Nucleus accumbens (tissue), 56 donors: ENCODE measurements around the gene CAPN11.
"Not testable (repeated sequence)": the region's sequence is repeated elsewhere in the genome, so short reads cannot be mapped to it uniquely, and the experiment has no call there.

Experiments used
- DNase-seq, 56 donors: peaks; one replicate each; lab custom pipeline; 2025; lab: John Stamatoyannopoulos, UW

Gene CAPN11

GRCh38 chr6:44129841-44130322 is 28.7 kb upstream of the CAPN11 start:
- DNase-seq: no peak

GRCh38 chr6:44131892-44132291 is 26.7 kb upstream of the CAPN11 start:
- DNase-seq: no peak

GRCh38 chr6:44132476-44132875 is 26.1 kb upstream of the CAPN11 start:
- DNase-seq: no peak

GRCh38 chr6:44133003-44133931 is 25.4 kb upstream of the CAPN11 start:
- DNase-seq: peak in 49 of 56 donors; percentile 4 to 85 (median 47)

- DNase-seq: no peak
Observed at GRCh38 chr6:44133981-44134711, 24.5 kb upstream of the CAPN11 start.

- no peak for DNase-seq
Observed at GRCh38 chr6:44135173-44135758, 23.4 kb upstream of the CAPN11 start.

- no peak for DNase-seq
Observed at GRCh38 chr6:44135875-44136274, 22.7 kb upstream of the CAPN11 start.

GRCh38 chr6:44138717-44139350 is 19.8 kb upstream of the CAPN11 start:
- DNase-seq: no peak

- DNase-seq: no peak
Observed at GRCh38 chr6:44139351-44139743, 19.3 kb upstream of the CAPN11 start.

- DNase-seq: no peak
Observed at GRCh38 chr6:44142835-44143234, 15.8 kb upstream of the CAPN11 start.

GRCh38 chr6:44143731-44144130 is 14.9 kb upstream of the CAPN11 start:
- DNase-seq: no peak

GRCh38 chr6:44144536-44144935 is 14.1 kb upstream of the CAPN11 start:
- not testable (repeated sequence) for DNase-seq

- DNase-seq: no peak
Observed at GRCh38 chr6:44145839-44146238, 12.8 kb upstream of the CAPN11 start.

- no peak for DNase-seq
Observed at GRCh38 chr6:44146685-44147084, 11.9 kb upstream of the CAPN11 start.

- DNase-seq: no peak
Observed at GRCh38 chr6:44147256-44147655, 11.4 kb upstream of the CAPN11 start.

- no peak for DNase-seq
Observed at GRCh38 chr6:44148306-44148705, 10.3 kb upstream of the CAPN11 start.

- no peak for DNase-seq
Observed at GRCh38 chr6:44149369-44150012, 9.1 kb upstream of the CAPN11 start.

- no peak for DNase-seq
Observed at GRCh38 chr6:44150317-44150917, 8.2 kb upstream of the CAPN11 start.

- DNase-seq: peak in 47 of 56 donors; percentile 3 to 74 (median 27)
Observed at GRCh38 chr6:44151348-44152108, 7.1 kb upstream of the CAPN11 start.
